HG03066 (cell line): ENCODE measurements around the gene MRPL49.
A peak's percentile ranks its signal among the peaks of the same experiment; 100 is the strongest.
"Not testable (repeated sequence)": the region's sequence is repeated elsewhere in the genome, so short reads cannot be mapped to it uniquely, and the experiment has no call there.

ENCODE experiments used
- ATAC-seq: cut with Tn5 transposase; IDR thresholded peaks from one replicate; pipeline ENCODE4 v1.9.1; 2021; ENCODE audit warnings: low read depth; ENCODE audit not compliant: unreplicated experiment

The MRPL49 gene

DNA sequence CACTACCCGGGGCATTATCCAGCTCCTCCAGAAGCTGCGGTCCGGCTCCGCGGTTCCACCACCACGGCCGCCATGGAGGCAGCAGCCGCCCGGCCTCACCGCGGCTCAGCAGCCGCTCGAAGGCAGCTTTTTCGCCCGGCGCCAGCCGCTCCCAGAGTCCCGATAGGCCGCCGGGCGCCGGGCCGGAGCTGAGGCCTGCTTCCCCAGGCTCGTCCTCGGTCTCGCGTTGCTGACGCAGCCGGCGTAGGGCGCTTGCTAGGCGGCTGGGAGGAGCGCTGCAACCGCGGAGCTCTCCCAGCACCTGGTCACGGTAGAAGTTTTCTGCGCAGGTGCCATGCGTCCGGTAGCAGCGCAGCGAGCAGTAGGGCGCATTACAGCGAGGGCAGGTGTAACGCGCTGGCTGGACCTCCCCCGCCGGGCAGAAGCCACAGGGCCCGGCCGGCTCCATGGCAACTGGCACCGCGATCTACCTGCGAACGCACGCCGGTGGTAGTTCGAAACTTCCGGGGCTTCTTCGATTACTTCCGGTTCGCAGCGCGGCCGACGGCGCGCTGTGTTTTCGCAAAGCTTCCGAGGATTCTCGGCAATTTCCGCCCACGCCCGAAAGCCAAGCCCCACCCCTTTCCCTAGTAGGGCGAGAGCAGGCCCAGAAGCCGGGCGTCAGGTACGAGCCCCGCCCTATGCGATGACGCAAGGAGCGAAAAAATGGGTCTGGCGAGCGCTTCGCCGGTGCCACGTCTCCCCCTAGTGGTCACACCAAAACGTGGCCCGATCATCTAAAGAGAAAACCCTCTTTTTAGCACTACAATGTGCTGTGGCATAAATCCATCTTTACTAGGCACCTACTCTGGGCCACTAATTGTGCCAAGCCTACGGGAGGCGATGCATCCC, 4.7 kb upstream of the MRPL49 start, which contains the start of gene ZNHIT2:
TSS of gene ZNHIT2 (minus strand) at position 496 of the 891 bp plus-strand sequence. CDS start at position 448, 48 bp downstream.
- peak; percentile 46 for ATAC-seq

DNA sequence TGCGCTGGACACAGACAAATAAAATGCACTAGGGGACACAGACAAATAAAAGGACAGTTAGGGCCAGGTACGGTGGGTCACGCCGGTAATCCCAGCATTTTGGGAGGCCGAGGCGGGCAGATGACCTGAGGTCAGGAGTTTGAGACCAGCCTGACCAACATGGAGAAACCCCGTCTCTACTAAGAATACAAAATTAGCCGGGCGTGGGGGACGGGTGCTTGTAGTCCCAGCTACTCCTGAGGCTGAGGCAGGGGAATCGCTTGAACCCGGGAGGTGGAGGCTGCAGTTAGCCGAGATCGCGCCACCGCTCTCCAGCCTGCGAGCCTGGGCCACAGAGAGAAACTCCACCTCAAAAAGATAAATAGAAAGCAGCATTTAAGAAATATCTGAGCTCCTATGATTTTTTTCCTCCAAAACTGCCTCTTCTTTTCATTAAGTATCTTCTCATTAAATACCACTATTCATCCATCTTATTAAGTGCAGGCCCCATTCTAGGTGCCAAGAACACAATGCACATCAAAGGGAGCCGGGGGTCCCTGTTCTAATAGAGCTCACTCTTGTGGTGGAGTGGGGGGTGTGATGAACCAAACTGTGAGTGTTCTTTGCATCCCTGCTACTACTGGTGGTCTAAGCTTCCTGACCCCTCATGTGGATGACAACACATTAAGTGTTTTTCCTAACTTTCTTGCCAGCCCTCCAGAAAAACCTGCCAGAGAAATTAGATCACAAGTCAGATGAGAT, 3.9 kb upstream of the MRPL49 start:
- ATAC-seq: no peak

DNA sequence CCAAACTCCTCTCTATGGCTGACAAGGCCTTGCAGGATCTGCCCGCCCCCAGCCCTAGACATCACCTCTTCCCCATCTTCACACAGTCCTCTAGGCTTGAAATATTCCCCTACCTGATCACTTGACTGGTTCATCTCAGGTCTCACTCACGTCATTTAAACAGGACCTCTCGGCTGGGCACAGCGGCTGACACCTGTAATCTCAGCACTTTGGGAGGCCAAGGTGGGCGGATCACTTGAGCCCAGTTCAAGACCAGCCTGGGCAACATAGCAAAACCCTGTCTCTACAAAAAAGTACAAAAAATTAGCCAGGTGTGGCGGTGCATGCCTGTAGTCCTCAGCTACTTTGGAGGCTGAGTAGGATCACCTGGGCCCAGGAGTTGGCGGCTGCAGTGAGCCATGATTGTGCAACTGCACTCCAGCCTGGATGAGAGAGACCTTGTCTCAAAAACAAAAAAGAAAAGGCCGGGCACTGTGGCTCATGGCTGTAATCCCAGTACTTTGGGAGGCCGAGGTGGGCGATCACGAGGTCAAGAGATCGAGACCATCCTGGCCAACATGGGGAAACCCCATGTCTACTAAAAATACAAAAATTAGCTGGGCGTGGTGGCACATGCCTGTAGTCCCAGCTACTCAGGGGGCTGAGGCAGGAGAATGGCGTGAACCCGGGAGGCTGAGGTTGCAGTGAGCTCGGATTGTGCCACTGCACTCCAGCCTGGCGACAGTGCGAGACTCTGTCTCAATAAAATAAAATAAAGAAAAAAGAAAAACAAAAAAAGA, 3.0 kb upstream of the MRPL49 start:
- not testable (repeated sequence) for ATAC-seq

DNA sequence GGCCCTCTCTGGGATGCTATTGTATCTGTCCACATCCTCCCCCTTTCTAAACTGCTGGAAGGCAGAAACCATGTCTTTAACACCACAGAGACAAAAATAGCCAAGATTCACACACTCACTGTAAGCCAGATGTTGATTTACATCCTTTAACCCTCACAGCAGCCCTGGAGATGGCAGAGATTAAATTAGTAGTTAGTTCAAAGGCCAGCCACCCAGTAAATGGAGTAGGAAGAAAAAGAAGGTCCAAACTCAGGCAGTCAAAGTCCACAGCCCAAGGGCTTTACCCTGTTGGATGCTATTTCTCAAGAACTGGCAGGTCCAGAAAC, 2.5 kb upstream of the MRPL49 start:
- no peak for ATAC-seq

DNA sequence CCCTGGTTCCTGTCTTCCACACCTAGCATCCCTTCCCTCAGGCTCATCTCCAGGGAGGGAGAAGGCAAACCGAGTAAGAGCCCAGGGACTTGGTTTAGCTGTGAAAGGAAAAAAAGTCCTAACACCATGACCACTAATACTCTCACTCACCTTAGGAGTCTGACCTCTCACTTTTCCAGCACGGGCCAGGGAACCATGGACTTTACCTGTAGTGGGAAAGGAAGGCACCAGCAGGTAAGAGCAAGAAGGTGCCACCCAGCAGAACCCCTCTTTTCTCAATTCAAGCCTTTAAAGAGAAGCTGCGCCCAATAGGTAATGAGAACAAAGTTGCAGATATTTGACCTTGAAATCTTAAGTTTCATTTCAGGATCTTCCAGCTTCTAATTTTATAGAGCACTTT, 1.3 kb upstream of the MRPL49 start:
- no peak for ATAC-seq

DNA sequence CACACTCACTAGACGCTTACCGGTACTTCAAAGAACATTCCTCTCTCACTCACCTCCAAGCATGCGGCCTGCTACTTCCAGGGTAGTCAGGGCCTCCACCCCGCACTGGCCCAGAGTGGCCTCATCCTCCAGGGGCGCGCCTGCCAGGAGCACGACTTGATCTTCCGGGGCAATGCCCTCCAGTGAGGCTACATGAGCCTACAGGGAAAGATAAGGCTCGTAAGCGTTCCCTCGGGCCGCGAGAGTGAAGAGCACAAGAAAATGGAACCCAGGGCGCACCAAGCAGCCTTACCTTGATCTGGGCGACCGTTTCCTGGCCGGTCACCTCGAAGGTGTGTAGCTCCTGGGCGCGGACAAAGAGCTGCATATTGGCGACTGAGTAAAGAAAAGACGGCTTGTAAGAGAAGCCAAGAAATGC, 665 bp upstream of the MRPL49 start:
- ATAC-seq: no peak

DNA sequence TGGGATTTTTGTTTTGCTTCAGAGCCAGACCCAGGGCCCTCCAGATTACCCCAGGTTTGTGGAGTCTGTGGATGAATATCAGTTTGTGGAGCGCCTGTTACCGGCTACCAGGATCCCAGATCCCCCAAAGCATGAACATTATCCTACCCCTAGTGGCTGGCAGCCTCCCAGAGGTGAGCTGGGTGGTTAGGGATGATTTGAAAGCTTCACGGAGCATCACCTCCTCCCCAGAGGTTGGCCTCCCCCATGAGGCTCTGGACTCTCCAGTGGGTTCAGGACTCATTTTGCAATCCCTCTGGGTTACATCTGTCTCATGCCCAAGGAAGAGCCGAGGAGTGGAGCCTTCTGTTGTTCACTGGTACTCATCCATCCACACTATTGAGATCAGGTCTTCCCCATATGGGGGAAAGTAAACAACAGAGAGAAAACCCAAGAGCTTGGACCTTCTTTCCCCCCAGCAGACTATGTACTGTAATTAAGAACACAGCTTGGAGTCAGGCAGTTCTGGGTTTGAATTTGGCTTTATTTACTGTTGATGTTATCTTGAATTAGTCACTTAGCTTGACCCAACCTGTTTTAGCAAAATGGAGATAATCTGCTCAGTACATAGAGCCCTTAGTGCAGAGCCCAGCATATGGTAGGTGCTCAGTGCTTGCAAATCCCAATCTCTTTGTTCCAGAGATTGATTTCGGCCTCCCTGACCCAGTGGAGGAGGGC, 2.5 kb downstream of the MRPL49 start:
- no peak for ATAC-seq

DNA sequence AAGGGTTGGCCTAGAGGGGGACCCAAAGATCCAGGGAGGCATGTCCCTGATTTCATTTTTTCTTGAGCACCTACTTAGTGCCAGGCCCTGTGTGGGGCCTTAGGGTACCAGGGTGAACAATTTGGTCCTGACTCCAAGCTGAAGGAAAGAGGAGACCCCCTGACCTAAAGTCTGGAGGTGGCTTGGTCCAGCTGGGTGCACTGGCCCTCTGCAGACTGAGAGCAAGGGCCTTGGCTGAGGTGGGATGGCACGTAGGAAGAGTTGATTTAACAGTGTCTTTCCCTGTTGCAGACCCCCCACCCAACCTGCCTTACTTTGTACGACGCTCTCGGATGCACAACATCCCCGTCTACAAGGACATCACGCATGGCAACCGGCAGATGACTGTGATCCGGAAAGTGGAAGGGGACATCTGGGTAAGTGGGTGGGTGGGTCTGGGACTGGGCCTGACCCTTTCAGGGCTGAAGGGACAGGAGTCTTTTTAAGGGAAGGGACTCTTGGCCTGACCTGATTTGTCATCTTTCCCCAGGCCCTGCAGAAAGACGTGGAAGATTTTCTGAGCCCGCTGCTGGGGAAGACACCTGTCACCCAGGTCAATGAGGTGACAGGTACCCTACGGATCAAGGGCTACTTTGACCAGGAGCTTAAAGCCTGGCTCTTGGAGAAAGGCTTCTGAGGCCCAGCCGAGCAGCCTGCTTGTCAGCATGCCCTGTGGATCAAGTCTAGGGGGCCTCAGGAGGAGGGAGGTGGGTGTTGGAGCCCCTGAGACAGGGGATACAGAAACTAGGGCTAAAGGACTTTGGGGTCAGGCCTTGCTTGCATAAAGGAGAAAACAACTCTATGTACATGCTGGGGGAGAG, 3.3 kb downstream of the MRPL49 start:
- ATAC-seq: no peak

DNA sequence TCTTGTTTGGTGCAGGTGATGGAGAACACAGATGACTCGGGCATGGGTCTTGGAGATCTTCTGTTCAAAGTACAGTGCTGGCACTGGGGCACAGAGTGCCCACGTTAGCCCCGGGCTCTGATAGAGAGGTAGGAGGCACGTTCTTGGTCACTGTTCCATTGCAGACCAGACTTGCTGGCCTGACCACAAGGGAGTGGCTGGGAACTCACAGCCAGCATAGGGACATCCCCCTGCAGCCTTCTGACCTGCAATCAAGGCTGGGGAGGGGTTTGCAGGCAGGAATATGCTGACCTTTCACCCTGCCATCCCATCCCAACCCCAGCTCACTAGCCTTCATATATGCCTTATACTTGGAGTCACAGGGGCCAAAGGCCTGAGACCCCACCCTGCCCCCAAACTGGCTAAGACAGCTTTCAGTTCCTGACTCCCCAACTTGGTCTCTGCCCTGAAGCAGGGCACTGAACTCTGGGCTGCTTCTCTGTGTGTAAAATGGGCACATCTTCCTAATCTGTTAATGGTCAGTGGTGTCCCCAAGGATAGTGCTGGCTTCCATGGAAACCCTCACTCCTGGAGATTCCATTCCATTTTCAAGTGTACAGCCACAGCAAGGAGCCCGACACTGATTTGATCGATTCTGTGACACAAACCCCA, 4.6 kb downstream of the MRPL49 start:
- no peak for ATAC-seq

DNA sequence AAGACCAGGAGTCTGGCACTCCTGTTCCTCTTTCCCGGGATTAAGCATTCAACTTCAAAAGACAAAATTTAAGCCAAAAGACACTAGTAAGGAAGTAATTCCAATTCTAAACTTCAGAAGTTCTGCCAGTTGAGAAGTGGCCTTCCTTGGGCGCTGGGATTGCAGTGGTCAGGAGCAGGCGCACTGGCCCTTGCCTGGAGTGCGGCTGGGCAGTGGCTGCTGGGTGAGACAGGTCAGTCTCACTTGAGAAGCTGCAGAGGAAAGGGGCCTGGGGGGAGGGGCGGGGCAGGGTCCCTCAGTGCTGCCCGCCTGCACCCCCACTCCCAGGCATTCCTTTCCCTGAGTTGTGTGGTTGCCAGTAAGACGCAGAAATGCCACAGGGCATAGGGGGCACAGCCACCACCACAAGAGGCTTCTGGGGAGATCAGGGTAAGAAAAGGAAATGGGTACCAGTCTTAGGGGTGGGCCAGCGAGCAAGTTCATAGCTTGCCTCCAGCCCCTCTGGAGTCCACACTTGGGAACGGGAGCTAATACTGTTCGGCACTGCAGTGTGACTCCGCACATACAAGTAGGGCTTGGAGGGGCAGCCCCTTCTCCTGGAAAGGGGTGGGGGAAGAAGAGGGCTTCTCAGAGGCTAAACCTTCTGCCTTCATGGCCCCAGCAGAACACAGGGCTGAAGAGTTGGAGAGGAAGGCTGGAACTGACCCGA, 5.5 kb downstream of the MRPL49 start:
- no peak for ATAC-seq

DNA sequence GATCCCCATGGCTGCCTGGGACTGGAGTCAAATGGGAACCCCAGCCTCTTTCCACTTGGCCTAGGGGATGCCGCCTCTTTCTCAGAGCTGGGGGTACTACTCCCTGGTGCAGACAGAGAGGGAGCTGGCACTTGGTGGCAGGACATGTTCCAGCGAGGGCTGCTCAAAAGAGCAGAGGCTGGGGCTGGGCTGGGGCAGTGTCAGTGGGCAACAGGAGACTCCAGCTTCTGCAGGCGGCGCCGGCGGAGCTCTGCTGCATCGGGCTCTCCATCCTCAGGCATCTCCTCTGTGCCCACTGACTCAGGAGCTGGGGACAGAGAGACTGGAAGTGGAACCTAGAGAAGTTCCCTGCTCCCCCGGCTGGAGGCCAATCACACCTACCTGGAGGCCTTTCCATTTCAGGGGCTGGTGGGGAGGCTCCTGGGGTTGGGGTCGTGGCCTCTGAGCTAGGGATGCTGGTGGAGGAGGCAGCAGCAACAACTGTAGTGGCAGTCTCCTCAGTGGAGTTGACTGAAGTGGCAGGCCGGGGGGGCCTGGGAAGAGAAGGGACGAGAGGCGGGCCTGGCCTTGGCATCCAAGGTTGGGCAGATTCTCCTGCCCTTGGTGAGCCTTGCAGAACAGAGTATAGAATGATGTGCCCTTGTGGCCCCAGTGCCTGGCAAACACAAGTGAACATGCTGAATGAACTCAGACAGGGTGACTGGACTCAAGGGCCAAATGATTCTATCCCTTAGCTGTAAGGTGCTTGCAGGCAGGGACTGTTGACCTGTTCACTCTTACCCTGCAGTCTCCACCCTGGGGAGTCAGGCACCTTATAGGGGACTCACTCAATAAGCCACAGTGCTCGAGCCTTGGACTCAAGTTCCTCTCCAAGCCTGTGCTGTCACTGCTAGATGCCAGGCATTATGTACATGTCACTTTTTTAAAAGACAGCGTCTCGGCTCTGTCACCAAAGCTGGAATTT, 6.3 kb downstream of the MRPL49 start:
- ATAC-seq: no peak

DNA sequence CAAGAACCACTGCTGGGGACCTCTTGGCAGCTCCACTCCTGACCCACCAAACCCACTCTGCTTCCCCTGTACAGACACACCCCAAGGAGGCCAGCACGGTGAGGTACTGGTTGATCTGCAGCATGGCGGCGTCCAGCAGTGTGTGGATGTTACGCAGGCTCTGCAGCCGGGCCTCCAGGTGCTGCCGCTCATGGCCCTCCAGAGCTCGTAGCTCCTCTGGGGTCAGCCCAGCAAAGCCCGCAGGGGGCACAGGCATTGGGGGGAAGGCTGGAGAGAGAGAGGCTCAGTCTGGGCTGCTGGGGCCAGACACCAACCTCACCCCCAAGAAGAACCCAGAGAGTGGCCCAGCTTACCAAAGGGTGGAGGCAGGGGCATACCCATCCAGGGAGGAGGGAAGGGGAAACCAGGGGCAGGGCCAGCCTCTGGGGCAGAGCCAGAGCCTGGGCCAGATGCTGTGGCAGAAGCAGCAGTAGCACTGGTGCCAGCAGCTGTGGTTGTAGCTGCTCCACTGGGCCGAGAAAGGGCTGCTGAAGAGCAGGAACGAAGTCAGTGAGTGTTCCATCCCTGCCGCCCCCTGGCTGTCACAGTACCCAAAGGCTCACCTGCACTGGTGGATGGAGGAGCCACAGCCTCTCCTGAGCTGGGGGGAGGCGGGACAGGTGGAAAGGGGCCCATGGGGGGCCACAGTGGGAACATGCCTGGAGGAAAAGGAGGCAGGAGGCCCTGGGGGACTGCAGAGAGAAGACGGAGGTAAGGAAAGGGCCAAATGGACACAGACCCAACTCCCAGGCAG, 7.7 kb downstream of the MRPL49 start:
- ATAC-seq: no peak

DNA sequence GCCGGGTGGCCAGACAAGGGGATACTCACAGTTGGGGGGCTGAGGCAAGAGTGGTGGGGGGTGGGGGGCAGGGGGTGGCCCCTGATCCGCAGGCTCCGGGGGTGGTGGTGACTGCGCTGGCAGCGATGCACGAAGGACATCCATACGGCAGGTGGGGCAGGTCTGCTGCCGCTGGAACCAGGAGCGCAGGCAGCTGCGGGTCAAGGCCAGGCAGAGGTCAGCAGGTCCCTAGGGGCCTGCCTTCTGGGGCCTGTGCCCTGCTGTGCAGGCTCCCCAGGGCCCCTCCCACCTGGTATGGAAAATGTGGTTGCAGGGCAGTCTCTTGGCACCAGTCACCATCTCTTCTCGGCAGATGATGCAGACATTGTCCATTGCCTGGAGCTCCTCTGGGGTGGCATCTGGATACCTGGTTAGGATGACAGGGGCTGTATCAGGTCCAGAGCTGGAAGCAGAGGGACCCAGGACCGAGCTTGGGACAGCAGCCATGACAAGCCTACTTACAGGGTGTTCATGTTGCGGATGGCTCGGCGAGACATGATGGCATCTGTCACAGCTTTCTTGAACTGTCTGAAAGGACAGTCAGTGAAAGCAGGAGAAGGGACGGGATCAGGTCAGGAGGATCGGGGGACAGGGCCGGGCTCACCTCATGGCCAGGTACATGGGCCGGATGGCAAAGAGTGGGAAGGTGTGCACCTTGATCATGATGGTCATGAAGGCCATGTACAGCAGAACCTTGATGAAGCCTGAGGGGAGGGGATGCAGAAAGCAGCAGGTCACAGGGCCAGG, 8.7 kb downstream of the MRPL49 start:
- ATAC-seq: no peak

DNA sequence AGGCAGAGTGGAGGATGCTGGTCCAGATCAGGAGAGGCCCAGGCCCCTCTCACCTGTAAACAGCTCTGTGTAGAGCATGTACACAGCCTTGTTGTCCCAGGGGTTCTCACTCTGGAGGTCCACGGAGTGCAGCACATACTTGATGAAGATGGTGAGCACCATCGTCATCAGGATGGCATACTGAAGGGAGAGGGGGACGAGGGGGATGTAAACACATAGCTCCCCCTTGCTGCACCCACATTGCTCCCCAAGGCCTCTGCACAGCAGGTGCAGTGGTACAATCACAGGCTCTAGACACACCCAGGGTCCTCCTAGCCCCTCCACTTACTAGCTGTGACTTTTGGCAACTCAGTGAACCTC, 9.3 kb downstream of the MRPL49 start:
- ATAC-seq: no peak

DNA sequence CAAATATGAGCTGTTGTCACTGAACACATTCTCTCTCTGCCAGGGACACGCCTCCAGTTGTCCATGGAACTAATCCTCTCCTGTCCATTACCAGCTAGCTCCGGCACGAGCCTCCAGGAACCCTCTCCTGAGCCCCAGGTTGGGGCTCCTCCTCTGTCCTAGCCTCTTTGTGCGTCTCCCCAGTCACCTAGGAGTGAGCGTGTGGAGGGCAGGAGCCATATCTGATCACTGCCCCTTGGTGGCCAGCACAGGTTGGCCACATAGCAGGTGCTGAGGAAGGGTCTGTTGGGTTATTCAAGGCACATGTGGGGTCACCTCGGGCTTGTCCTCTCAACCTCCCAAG, 9.7 kb downstream of the MRPL49 start:
- ATAC-seq: no peak
